Muscle layer of colon (tissue), 2 donors: ENCODE data around the gene SDF4.
"Not testable (repeated sequence)": the region's sequence is repeated elsewhere in the genome, so short reads cannot be mapped to it uniquely, and the experiment has no call there.

Experiments
- H3K27ac ChIP-seq: one replicate; pipeline ENCODE4 v1.7.0; 2013; ENCODE audit warnings: low read depth, mild to moderate bottlenecking, low read length, moderate library complexity
- H3K27me3 ChIP-seq, 2 donors: one replicate each; pipeline ENCODE4 v1.7.0; 2013; ENCODE audit warnings: low read length in 2 of 2, mild to moderate bottlenecking in 2 of 2; ENCODE audit not compliant: insufficient read depth in 2 of 2, control insufficient read depth in 1 of 2
- H3K36me3 ChIP-seq: one replicate; pipeline ENCODE4 v1.7.0; 2013; ENCODE audit warnings: mild to moderate bottlenecking, low read length; ENCODE audit not compliant: insufficient read depth
- H3K4me1 ChIP-seq: one replicate; pipeline ENCODE4 v1.7.0; 2013; ENCODE audit warnings: mild to moderate bottlenecking, low read length; ENCODE audit not compliant: insufficient read depth
- H3K4me3 ChIP-seq, 2 donors: one replicate each; pipeline ENCODE4 v1.7.0; 2013; ENCODE audit warnings: low read length in 2 of 2, low read depth in 1 of 2, mild to moderate bottlenecking in 1 of 2, moderate library complexity in 1 of 2
- H3K9ac ChIP-seq: one replicate; pipeline ENCODE4 v1.7.0; 2013; ENCODE audit warnings: low read length
- H3K9me3 ChIP-seq: one replicate; pipeline ENCODE4 v1.7.0; 2013; ENCODE audit warnings: mild to moderate bottlenecking, low read length
- donor health status: abdominal sarcoma.
- donor health status: Adenocarcinoma of cecum.

The SDF4 gene

GRCh38 chr1:1197551-1198422 is 34.0 kb downstream of the SDF4 start:
- H3K4me3 ChIP-seq = no peak overlapping the region
- H3K9ac ChIP-seq = no peak overlapping the region
- no peaks in the 10 kb centered on the region for H3K4me1 ChIP-seq
- H3K36me3 ChIP-seq = no peaks in the 10 kb centered on the region
- H3K9me3 ChIP-seq = no peaks in the 10 kb centered on the region
- H3K27me3 ChIP-seq = peaks cover 0 to 19% of the 10 kb centered on the region in 2 donors
- no peak overlapping the region for H3K27ac ChIP-seq

- Histone ChIP-seq H3K27ac (no peak overlapping the region), H3K27me3 (peaks cover 0 to 17% of the 10 kb centered on the region in 2 donors), H3K4me3 (no peak overlapping the region), H3K9ac (no peak overlapping the region), H3K4me1 (no peaks in the 10 kb centered on the region), H3K36me3 (no peaks in the 10 kb centered on the region), H3K9me3 (no peaks in the 10 kb centered on the region)
These were observed 34.7 kb downstream of the SDF4 start for GRCh38 chr1:1197188-1197500.

GRCh38 chr1:1196431-1197187 is 35.2 kb downstream of the SDF4 start:
- Histone ChIP-seq H3K27me3 (peaks cover 0 to 17% of the 10 kb centered on the region in 2 donors), H3K9ac (no peak overlapping the region), H3K9me3 (no peaks in the 10 kb centered on the region), H3K27ac (no peak overlapping the region), H3K36me3 (no peaks in the 10 kb centered on the region), H3K4me1 (no peaks in the 10 kb centered on the region), H3K4me3 (no peak overlapping the region)

- not testable (repeated sequence) for H3K27ac ChIP-seq, H3K4me3 ChIP-seq, H3K9ac ChIP-seq, H3K9me3 ChIP-seq, H3K36me3 ChIP-seq, H3K4me1 ChIP-seq
- peaks cover 0 to 13% of the 10 kb centered on the region in 2 donors for H3K27me3 ChIP-seq
These were observed 36.1 kb downstream of the SDF4 start for GRCh38 chr1:1195726-1196125.

DNA sequence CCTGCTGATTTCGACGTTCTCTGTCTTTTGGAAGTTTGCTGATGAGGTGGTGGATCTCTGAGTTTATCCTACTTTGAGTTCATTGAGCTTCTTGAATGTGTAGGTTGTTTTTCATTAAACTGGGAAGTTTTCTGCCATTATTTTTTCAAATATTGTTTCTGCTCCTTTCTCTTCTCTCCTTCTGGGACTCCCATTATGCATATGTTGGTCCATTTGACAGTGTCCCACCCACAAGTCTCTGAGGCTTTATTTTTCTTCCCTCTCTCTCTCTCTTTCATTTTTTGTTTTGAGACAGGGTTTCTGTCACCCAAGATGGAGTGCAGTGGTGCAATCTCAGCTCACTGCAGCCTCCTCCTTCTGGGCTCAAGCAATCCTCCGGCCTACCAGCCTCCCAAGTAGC is 37.1 kb downstream of the SDF4 start:
- H3K36me3 ChIP-seq = no peaks in the 10 kb centered on the region
- H3K9ac ChIP-seq = no peak overlapping the region
- H3K4me1 ChIP-seq = no peaks in the 10 kb centered on the region
- H3K9me3 ChIP-seq = no peaks in the 10 kb centered on the region
- no peak overlapping the region for H3K27ac ChIP-seq
- H3K27me3 ChIP-seq = peaks cover 0 to 3% of the 10 kb centered on the region in 2 donors
- H3K4me3 ChIP-seq = no peak overlapping the region

GRCh38 chr1:1191734-1192133 is 40.1 kb downstream of the SDF4 start:
- Histone ChIP-seq H3K27ac (no peak overlapping the region), H3K4me3 (no peak overlapping the region), H3K9ac (no peak overlapping the region), H3K27me3 (no peaks in the 10 kb centered on the region), H3K4me1 (no peaks in the 10 kb centered on the region), H3K9me3 (no peaks in the 10 kb centered on the region), H3K36me3 (no peaks in the 10 kb centered on the region)

DNA sequence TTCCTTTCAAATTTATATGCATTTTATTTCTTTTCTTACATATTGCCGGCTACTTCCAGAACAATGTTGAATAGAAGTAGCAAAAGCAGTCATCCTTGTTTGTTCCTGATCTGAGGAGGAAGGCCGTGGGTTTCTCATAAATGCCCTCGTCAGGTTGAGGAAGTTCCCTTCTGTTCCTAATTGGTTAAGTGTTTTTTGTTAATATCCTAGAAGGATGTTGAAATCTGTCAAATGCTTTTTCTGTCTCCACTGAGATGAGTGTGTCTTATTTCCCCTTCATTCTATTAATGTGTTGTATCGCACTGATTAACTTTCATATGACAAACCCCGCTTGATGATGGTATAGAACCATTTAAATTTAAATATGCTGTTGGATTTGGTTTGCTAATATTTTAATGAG is 42.7 kb downstream of the SDF4 start:
- no peaks in the 10 kb centered on the region for H3K27me3 ChIP-seq
- H3K4me1 ChIP-seq = no peaks in the 10 kb centered on the region
- H3K27ac ChIP-seq = no peak overlapping the region
- no peaks in the 10 kb centered on the region for H3K9me3 ChIP-seq
- no peaks in the 10 kb centered on the region for H3K36me3 ChIP-seq
- H3K4me3 ChIP-seq = no peak overlapping the region
- H3K9ac ChIP-seq = no peak overlapping the region

GRCh38 chr1:1187938-1188337 is 43.9 kb downstream of the SDF4 start:
- Histone ChIP-seq H3K9me3 (no peaks in the 10 kb centered on the region), H3K36me3 (no peaks in the 10 kb centered on the region), H3K27ac (no peak overlapping the region), H3K27me3 (peaks cover 0 to 2% of the 10 kb centered on the region in 2 donors), H3K4me1 (no peaks in the 10 kb centered on the region), H3K9ac (no peak overlapping the region), H3K4me3 (no peak overlapping the region)

DNA sequence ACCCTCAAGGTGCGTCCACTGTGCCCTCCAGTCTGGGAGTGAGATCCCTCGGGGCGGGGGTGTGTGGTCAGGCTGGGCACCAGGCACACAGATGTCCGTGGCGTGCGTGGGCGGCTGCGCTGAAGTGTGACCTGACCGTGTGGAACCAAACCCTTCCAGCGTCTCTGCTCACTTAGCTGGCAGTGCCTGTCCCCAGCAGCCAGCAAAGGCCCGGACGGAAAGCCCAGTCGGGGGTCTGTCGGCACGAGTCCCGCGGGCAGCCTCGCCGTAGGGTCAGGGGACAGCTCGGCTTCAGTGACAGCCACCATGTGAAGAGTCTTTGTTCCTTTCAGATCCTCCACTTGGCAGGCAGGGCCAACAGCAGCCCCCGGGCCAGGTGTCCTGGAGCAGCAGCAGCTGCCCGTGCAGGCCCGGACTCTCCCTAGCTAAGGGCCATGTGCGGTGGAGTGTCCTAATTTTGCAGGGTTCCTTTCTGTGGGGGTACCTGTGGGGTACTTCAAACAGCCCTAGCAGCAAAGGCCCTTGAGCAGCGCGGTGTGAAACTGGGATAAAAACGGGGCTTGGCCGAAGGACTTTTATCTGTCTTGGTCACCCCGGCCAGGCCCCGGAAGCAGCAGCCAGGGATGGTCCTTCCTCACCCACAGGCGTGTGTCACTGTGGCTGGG is 46.6 kb downstream of the SDF4 start:
- H3K27ac ChIP-seq = no peak overlapping the region
- no peak overlapping the region for H3K4me3 ChIP-seq
- peaks cover 0 to 12% of the 10 kb centered on the region in 2 donors for H3K27me3 ChIP-seq
- H3K4me1 ChIP-seq = no peaks in the 10 kb centered on the region
- no peaks in the 10 kb centered on the region for H3K36me3 ChIP-seq
- H3K9me3 ChIP-seq = no peaks in the 10 kb centered on the region
- no peak overlapping the region for H3K9ac ChIP-seq

DNA sequence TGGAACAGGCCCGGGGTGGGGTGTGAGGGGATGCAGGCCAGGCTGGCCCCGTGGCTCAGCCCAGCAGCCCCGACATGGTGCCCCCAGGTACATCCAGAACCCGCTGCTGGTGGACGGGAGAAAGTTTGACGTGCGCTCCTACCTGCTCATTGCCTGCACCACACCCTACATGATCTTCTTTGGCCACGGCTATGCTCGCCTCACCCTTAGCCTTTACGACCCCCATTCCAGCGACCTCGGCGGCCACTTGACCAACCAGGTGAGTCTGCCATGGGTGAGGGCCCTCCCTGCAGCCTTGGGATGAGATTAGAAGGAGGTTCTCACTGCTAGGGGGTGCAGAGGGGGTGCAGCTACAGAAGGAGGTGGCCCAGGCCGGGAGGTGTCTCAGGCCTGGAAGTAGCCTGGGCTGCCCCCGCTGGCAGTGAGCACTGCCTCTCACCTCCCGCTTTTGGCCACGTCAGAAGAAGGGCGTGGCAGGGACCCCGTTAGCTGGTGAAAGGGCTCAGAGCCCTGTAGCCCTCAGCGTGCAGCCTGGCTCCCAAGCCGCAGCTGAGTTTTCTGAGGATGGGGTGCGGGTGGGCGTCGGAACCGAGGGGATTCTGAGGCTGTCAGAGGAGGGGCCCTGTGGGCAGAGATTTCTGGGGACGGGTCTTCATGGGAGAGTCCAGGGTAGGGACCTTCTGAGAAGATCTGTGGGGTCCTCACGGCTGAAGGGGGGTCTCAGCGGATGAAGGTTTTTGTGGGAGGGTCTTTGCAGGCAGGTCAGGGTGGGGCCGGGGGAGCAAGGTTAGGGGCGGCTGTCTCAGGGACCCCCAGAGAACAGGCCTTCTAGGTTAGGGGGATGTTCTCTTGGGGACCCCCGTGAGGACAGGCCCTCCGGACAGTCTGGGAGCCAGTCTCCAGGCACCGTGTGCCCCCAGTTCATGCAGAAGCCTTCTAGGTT is 47.7 kb downstream of the SDF4 start:
- no peak overlapping the region for H3K9ac ChIP-seq
- H3K27ac ChIP-seq = no peak overlapping the region
- no peaks in the 10 kb centered on the region for H3K36me3 ChIP-seq

More for the DNA sequence above, 47.7 kb downstream of the SDF4 start:
- Histone ChIP-seq H3K4me3 (no peak overlapping the region), H3K4me1 (no peaks in the 10 kb centered on the region), H3K27me3 (peaks cover 0 to 23% of the 10 kb centered on the region in 2 donors), H3K9me3 (no peaks in the 10 kb centered on the region)
